ENCODE measurements around the gene PSMD6.

PSMD6 gene

GRCh38 chr3:63995086-63995485, 28.2 kb downstream of the PSMD6 start:
- DNase-seq (ENCODE audit: low read depth) = no peak
- TF ChIP-seq, protein P1, sequence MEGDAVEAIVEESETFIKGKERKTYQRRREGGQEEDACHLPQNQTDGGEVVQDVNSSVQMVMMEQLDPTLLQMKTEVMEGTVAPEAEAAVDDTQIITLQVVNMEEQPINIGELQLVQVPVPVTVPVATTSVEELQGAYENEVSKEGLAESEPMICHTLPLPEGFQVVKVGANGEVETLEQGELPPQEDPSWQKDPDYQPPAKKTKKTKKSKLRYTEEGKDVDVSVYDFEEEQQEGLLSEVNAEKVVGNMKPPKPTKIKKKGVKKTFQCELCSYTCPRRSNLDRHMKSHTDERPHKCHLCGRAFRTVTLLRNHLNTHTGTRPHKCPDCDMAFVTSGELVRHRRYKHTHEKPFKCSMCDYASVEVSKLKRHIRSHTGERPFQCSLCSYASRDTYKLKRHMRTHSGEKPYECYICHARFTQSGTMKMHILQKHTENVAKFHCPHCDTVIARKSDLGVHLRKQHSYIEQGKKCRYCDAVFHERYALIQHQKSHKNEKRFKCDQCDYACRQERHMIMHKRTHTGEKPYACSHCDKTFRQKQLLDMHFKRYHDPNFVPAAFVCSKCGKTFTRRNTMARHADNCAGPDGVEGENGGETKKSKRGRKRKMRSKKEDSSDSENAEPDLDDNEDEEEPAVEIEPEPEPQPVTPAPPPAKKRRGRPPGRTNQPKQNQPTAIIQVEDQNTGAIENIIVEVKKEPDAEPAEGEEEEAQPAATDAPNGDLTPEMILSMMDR (IDR thresholded peaks at IDR 0.05; ENCODE audit: control insufficient read depth, extremely low read depth, insufficient read depth) = no peak
- H3K4me3 ChIP-seq (ENCODE audit: low read depth, low read length) = no peak overlapping the region

DNA sequence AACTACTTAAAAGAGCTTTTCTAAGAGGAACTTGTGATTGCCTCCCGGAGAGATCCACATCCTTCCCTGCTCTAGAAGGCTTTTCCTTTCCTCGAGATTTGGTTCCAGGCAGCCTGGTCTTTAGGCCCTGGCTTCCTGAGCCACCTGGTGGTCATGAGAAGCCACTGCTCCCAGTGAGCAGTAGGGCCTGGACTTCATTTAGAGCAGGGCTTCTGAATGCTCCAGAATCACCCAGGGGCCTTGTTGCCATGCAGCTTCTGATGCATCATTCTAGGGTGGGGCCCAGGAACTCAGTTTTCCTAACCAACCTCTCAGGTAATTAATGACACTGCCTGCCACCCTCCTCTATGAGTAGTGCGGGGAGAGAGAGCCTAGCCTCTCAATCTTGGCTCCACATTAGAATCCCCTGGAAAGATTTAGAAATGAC, 29.6 kb downstream of the PSMD6 start:
- TF ChIP-seq, protein P1 (IDR thresholded peaks at IDR 0.05; ENCODE audit: control insufficient read depth, extremely low read depth, insufficient read depth) = peak; percentile 94
- no peak overlapping the region for H3K4me3 ChIP-seq (ENCODE audit: low read depth, low read length)
- DNase-seq (ENCODE audit: low read depth) = no peak

- no peak overlapping the region for H3K4me3 ChIP-seq (ENCODE audit: low read depth, low read length)
- no peak for DNase-seq (ENCODE audit: low read depth)
- TF ChIP-seq, protein P1 (IDR thresholded peaks at IDR 0.05; ENCODE audit: control insufficient read depth, extremely low read depth, insufficient read depth) = no peak
Observed at GRCh38 chr3:63992516-63993209, 30.6 kb downstream of the PSMD6 start.

- H3K4me3 ChIP-seq (ENCODE audit: low read depth, low read length) = no peak overlapping the region
- TF ChIP-seq, protein P1 (IDR thresholded peaks at IDR 0.05; ENCODE audit: control insufficient read depth, extremely low read depth, insufficient read depth) = no peak
- no peak for DNase-seq (ENCODE audit: low read depth)
Observed at GRCh38 chr3:63991666-63992065, 31.6 kb downstream of the PSMD6 start.

GRCh38 chr3:63990733-63991132, 32.6 kb downstream of the PSMD6 start:
- DNase-seq (ENCODE audit: low read depth) = no peak
- H3K4me3 ChIP-seq (ENCODE audit: low read depth, low read length) = no peak overlapping the region
- TF ChIP-seq, protein P1 (IDR thresholded peaks at IDR 0.05; ENCODE audit: control insufficient read depth, extremely low read depth, insufficient read depth) = no peak

- DNase-seq (ENCODE audit: low read depth) = no peak
- no peak overlapping the region for H3K4me3 ChIP-seq (ENCODE audit: low read depth, low read length)
- TF ChIP-seq, protein P1 (IDR thresholded peaks at IDR 0.05; ENCODE audit: control insufficient read depth, extremely low read depth, insufficient read depth) = no peak
Observed at GRCh38 chr3:63990204-63990603, 33.1 kb downstream of the PSMD6 start.

DNA sequence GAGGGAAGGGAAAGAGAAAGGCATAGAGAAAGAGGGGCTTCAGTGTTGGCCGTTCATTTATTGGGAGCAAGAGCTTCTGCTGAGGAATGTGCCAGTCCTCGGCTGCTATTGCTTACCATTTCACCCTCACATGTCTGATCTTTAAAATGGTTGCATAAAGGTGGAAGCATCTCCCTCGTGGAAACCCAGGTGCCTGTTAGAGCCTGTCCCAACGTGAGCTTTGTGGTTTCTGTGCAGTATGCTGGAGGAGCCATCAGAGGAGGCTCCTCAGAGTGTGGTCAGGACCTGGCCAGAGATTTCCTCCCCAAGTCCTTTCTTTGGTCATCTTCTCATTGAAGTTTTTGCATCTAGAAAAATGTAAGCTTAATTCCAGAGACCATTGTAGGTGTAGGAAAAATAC, 34.4 kb downstream of the PSMD6 start:
- H3K4me3 ChIP-seq (ENCODE audit: low read depth, low read length) = no peak overlapping the region
- TF ChIP-seq, protein P1 (IDR thresholded peaks at IDR 0.05; ENCODE audit: control insufficient read depth, extremely low read depth, insufficient read depth) = no peak
- no peak for DNase-seq (ENCODE audit: low read depth)
